AG10803 (cell line): ENCODE measurements around the gene ACTR8.

Source experiments
- DNase-seq: peaks from one replicate; pipeline ENCODE4 v3.0.0; 2010; ENCODE audit warnings: low read depth
- H3K4me3 ChIP-seq: 2 replicates; pipeline ENCODE4 v1.5.1; 2011; ENCODE audit warnings: mild to moderate bottlenecking, low read length, control low read depth
- TF ChIP-seq, protein P1 (sequence below): conservative IDR thresholded peaks from 2 replicates; pipeline ENCODE4 v1.5.1; 2011; ENCODE audit warnings: mild to moderate bottlenecking, low read length, control low read depth, inconsistent platforms

ACTR8 gene

DNA sequence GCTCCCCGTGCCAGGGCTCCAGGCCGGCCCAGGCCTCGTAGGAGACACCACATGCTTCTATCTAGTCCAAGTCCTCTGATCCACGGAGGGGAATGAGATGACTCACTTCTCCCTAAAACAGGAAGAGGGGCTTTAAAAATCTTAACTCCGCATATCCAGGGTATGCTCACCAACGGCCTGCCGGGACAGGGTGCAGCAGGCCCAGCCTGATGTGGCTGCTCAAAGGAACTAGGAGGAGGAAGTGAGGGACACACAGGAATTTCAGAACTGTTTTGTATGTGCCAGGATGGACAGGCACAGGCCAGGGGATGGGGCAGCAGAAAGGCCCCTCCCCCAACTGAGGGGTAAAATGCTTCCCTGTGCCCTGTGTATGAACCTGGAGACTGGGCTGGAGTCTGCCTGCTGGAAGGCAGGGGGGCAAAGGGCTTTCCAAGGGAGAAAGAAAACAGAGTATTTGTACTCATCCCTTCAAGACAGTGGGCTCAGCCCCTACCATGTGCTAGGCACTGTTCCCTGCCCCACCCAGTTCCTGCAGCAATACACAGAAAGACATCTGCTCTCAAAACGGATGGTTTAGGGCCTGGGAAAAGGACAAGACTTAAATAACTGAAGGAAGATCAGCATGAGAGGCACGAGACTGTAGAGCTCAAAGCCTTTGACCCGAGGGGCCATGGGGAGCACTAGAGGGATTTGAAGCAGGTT, 57.8 kb downstream of the ACTR8 start:
- no peak for DNase-seq
- TF ChIP-seq, protein P1, sequence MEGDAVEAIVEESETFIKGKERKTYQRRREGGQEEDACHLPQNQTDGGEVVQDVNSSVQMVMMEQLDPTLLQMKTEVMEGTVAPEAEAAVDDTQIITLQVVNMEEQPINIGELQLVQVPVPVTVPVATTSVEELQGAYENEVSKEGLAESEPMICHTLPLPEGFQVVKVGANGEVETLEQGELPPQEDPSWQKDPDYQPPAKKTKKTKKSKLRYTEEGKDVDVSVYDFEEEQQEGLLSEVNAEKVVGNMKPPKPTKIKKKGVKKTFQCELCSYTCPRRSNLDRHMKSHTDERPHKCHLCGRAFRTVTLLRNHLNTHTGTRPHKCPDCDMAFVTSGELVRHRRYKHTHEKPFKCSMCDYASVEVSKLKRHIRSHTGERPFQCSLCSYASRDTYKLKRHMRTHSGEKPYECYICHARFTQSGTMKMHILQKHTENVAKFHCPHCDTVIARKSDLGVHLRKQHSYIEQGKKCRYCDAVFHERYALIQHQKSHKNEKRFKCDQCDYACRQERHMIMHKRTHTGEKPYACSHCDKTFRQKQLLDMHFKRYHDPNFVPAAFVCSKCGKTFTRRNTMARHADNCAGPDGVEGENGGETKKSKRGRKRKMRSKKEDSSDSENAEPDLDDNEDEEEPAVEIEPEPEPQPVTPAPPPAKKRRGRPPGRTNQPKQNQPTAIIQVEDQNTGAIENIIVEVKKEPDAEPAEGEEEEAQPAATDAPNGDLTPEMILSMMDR, result no peak

DNA sequence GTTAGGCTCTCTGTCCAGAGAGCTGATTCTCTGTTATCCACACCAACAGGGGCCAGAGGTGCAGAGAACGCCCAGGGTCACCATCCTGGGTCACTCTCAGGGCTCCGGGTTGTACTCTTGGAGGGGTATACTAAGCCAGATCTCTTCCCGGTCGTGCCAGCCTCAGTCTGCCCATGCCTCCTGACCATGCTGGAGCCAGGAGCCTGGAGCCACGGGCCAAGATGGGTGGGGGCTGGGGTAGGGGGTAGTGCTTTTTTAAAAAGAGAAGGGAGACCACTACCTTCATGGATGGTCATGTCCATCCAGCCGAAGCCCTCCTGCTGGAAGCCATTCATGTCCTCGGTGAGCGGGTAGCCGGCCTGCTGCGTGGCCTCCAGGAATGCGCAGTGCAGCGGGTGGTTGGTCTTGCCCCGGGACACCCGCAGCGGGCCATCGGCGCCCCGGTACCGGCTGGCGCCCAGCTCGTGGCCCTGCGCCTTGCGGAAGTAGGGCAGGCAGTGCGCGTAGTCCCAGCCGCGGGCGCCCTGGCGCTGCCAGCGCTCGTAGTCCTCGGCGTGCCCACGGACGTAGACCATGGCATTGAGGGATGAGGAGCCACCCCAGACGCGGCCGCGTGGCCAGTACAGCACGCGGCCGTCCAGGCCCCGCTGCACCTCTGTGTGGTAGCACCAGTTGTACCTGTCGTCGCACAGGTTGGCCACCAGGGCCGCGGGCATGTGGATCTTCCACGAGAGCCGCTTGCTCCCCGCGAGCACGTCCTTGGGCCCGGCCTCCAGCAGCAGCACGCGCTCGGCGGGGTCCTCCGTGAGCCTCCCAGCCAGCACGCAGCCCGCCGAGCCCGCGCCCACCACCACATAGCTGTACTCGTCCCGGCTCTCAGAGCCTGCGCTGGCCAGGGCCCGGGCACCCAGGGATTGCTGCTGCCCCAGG, 58.7 kb downstream of the ACTR8 start:
- TF ChIP-seq, protein P1, result no peak
- no peak for DNase-seq

More for the DNA sequence above, 57.8 kb downstream of the ACTR8 start:
- no peak overlapping the region for H3K4me3 ChIP-seq

DNA sequence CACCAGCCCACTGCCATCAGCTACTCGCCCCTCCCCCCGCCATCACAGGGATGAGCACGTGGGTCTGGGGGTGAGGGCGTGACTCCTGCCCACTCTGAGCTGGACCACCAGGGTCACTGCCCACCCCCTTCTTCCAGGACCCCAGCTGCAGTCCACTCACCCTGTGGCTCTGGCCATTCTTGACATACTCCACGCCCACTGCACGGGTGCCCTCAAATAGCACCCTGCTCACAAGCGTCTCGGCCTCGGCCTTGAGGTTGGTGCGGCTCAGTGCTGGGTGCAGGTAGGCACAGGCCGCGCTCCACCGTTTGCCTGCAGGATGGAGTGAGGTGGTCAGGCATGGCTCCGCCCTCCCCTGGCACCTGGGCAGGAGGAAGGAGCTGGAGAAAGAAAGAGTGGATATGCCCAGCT, 59.6 kb downstream of the ACTR8 start:
- TF ChIP-seq, protein P1, result no peak
- DNase-seq, result no peak
- H3K4me3 ChIP-seq, result no peak overlapping the region

More for the DNA sequence above, 58.7 kb downstream of the ACTR8 start:
- no peak overlapping the region for H3K4me3 ChIP-seq

DNA sequence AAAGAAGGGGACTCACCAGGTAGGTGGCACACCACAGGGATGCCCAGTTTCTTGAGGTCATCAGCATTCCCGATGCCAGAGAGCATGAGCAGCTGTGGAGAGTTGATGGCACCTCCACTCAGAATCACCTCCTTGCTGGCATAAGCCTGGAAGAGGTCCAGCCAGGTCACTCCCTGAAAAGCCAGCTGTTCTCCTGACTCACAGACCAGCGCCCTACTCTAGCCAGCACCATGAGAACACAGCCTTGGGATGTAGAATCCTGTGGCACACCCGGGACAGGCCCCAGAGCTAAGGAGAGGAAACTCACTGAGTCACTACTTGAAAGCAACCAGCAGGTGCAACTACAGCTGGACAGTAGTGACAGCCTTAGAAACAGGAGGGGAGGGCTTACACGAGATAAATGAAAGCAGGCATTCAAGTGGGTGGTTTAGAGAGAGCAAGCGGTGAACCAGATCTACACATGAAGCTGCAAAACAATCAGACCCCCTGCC, 60.3 kb downstream of the ACTR8 start:
- TF ChIP-seq, protein P1, result no peak
- DNase-seq, result no peak
- no peak overlapping the region for H3K4me3 ChIP-seq

DNA sequence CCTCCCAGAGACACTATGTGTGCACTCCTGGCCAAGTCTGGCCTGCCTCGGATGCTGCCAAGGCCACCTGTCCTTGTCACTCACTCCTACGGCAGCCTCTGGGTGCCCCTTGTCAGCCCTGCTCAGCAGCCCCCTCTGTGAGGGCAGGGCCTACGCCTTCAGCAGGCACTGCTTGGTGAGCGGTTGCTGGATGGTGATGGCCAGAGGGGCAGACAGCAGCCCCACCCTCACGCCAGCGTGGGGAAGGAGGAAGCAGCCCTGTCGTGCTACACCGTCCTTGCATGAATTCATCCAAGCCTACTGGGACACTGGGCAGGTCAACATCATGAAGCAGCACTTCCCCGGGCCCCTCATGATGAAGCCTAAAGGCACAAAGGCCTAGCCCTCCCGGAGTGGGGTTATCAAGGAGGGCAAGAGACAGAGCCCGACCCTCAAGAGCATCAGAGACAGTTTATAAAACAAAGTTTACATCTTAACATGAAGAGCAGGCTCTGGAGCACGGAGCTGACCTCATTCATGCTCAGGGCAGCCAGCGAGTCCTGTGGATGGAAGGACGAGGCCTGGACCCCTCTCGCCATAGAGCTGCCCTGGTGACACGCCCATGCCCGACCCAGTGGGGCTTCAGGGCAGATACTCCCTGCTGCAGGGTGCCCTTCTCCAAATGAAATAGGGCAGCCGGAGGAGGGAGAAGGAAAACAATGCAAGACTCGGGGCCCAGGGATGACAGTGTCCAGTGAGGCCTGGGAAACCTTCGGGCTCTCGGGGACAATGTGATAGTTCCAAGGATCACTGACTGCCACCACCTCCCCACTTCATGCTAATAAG, 61.0 kb downstream of the ACTR8 start:
- no peak for DNase-seq
- TF ChIP-seq, protein P1, result no peak

DNA sequence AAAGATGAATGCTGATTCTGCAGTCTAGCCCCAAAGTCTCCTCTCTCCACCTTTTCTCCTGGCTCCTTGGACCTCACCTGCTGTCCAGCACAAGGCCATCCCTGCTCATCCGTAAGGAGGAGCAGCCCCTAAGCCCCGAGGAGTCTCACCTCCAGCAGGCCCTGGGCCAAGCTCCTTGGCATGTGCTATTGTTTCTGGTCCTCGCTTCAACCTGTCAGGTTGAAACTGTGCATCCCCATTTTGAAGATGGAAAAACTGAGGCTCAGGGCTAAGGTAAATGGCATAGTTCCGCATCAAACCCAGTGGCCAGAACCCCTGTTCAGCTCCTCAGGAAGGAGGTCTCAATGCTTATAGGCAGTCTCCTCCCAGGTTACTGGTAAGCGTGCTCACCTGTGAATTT, 61.9 kb downstream of the ACTR8 start:
- DNase-seq, result no peak
- TF ChIP-seq, protein P1, result no peak
- H3K4me3 ChIP-seq, result no peak overlapping the region

More for the DNA sequence above, 61.0 kb downstream of the ACTR8 start:
- no peak overlapping the region for H3K4me3 ChIP-seq
